ENCODE measurements around the gene ZIC1.

DNA sequence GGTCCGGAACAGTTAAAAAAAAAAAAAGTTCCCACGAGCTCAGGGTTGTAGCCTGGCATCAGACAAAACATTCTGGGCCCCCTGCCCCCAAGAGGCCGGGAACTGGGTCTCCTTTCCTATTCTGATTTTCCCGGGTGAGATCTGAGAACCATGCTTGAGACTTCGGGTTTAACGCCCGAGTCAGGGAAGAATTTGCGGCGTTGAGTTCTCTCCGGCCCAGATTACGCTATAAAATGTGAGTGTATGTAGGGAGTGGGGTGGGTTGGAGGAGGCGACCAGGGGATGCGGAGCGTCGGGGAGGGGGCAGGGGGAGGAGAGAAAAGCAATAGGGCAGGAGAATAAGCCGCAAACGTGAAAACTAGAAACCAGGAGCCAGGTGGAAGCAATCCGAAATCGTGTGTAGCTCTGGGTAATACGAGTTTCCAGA lies 2.7 kb downstream of the ZIC1 start:
- TF ChIP-seq, protein P1, sequence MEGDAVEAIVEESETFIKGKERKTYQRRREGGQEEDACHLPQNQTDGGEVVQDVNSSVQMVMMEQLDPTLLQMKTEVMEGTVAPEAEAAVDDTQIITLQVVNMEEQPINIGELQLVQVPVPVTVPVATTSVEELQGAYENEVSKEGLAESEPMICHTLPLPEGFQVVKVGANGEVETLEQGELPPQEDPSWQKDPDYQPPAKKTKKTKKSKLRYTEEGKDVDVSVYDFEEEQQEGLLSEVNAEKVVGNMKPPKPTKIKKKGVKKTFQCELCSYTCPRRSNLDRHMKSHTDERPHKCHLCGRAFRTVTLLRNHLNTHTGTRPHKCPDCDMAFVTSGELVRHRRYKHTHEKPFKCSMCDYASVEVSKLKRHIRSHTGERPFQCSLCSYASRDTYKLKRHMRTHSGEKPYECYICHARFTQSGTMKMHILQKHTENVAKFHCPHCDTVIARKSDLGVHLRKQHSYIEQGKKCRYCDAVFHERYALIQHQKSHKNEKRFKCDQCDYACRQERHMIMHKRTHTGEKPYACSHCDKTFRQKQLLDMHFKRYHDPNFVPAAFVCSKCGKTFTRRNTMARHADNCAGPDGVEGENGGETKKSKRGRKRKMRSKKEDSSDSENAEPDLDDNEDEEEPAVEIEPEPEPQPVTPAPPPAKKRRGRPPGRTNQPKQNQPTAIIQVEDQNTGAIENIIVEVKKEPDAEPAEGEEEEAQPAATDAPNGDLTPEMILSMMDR (IDR thresholded peaks at IDR 0.05): no peak
- TF ChIP-seq POLR2A (IDR thresholded peaks at IDR 0.05): no peak
- TF ChIP-seq EP300 (IDR thresholded peaks at IDR 0.05): no peak

Measured in suprapubic skin (tissue), 3 donors.